Panc1 (cell line): Measurements from ENCODE around the gene RCSD1. TPM values are rescaled to one million over a fixed set of nuclear protein-coding genes. Genes with fewer than 3 reads are reported as not detected.

Experiments used
- ATAC-seq: fragments of 200-7000 bp; cut with Tn5 transposase; 2 replicates; pipeline ENCODE4 v1.9.1; 2020; ENCODE audit warnings: mild to moderate bottlenecking, moderate library complexity
- BruUV-seq: library from RNA; stranded (reverse); fragments of 400-500 nt; replicated peaks from 2 replicates; lab custom pipeline; 2021; lab: Mats Ljungman, UMichigan
- CTCF ChIA-PET: fragments of 300-600 bp; sonication (Branson Sonifier 250); formaldehyde crosslinking; loops from one replicate; lab custom pipeline; 2022; ENCODE audit warnings: antibody characterized with exemption; lab: Charles Lee
- POLR2A ChIA-PET: fragments of 300-600 bp; sonication (Branson Sonifier 250); formaldehyde crosslinking; loops from one replicate; lab custom pipeline; 2022; ENCODE audit warnings: antibody characterized with exemption; lab: Charles Lee
- DNase-seq: peaks from one replicate; pipeline ENCODE4 v3.0.0-alpha.2; 2010; ENCODE audit warnings: low read depth, low spot score
- H3K27ac ChIP-seq: 2 replicates; pipeline ENCODE4 v1.5.1; 2011; ENCODE audit warnings: mild to moderate bottlenecking, low read length, inconsistent platforms
- H3K27me3 ChIP-seq: fragments of 200-500 bp; sonication (Bioruptor generic); 2 replicates; pipeline ENCODE4 v1.6.0; 2014; ENCODE audit warnings: low read length, inconsistent platforms; ENCODE audit not compliant: control insufficient read depth, insufficient read depth
- H3K36me3 ChIP-seq: fragments of 200-500 bp; sonication (Bioruptor generic); 2 replicates; pipeline ENCODE4 v1.5.1; 2014; ENCODE audit warnings: inconsistent platforms, mild to moderate bottlenecking, low read length, moderate library complexity; ENCODE audit not compliant: control insufficient read depth, insufficient read depth
- H3K4me1 ChIP-seq: 2 replicates; pipeline ENCODE4 v1.5.1; 2011; ENCODE audit warnings: inconsistent platforms, mild to moderate bottlenecking, low read length, moderate library complexity; ENCODE audit not compliant: control insufficient read depth, insufficient read depth
- H3K4me3 ChIP-seq, 2 experiments: 2 replicates each; pipeline ENCODE4 v1.5.1; 2011 to 2012; ENCODE audit warnings: low read depth in 2 of 2, low read length in 2 of 2, mild to moderate bottlenecking in 2 of 2, inconsistent platforms in 1 of 2, moderate library complexity in 1 of 2
- H3K9me3 ChIP-seq: fragments of 200-500 bp; sonication (Bioruptor generic); 2 replicates; pipeline ENCODE4 v1.5.1; 2014; ENCODE audit warnings: low read depth, mild to moderate bottlenecking, inconsistent platforms, low read length, moderate library complexity; ENCODE audit not compliant: control insufficient read depth, insufficient read depth
- CTCF ChIP-seq: fragments of 450-650 bp; IDR thresholded peaks from 2 replicates; pipeline ENCODE4 v1.5.1; 2017; ENCODE audit warnings: mild to moderate bottlenecking
- POLR2AphosphoS5 ChIP-seq: IDR thresholded peaks from 2 replicates; pipeline ENCODE4 v1.6.1; 2012; ENCODE audit warnings: mild to moderate bottlenecking, low read depth, low read length, moderate library complexity
- SIN3A ChIP-seq: IDR thresholded peaks from 2 replicates; pipeline ENCODE4 v1.6.1; 2012; ENCODE audit warnings: low read depth, mild to moderate bottlenecking, low read length, moderate library complexity, borderline replicate concordance; ENCODE audit not compliant: insufficient read depth
- TCF7L2 ChIP-seq: IDR thresholded peaks from 2 replicates; pipeline ENCODE4 v1.6.1; 2011; ENCODE audit warnings: mild to moderate bottlenecking, low read depth, low read length, inconsistent platforms
- in situ Hi-C: cut with HindIII; loops from 2 replicates; pipeline ENCODE4 v1.10.0; 2016; ENCODE audit warnings: low sequenced_read_pairs, low pct_unique_long_range_greater_than_20kb
- intact Hi-C: fragments of 100-400 bp; cut with micrococcal nuclease; formaldehyde crosslinking; loops from one replicate; pipeline ENCODE4 v1.10.0; 2022; ENCODE audit not compliant: unreplicated experiment
- total RNA-seq: library from RNA; stranded (reverse); gene quantifications from one replicate; pipeline ENCODE4 v1.2.1, GENCODE V29; 2021; ENCODE audit not compliant: unreplicated experiment
- TF ChIP-seq, protein P1 (sequence below), 2 experiments: IDR thresholded peaks; 2 replicates each; pipeline ENCODE4 v1.6.1; 2011 to 2012; ENCODE audit warnings: low read depth in 2 of 2, control low read depth in 1 of 2, low read length in 1 of 2, mild to moderate bottlenecking in 1 of 2, moderate library complexity in 1 of 2; ENCODE audit not compliant: insufficient read depth in 1 of 2

RCSD1 gene
- total RNA-seq, 1 experiment from 2014 or later = 1.4 TPM

DNA sequence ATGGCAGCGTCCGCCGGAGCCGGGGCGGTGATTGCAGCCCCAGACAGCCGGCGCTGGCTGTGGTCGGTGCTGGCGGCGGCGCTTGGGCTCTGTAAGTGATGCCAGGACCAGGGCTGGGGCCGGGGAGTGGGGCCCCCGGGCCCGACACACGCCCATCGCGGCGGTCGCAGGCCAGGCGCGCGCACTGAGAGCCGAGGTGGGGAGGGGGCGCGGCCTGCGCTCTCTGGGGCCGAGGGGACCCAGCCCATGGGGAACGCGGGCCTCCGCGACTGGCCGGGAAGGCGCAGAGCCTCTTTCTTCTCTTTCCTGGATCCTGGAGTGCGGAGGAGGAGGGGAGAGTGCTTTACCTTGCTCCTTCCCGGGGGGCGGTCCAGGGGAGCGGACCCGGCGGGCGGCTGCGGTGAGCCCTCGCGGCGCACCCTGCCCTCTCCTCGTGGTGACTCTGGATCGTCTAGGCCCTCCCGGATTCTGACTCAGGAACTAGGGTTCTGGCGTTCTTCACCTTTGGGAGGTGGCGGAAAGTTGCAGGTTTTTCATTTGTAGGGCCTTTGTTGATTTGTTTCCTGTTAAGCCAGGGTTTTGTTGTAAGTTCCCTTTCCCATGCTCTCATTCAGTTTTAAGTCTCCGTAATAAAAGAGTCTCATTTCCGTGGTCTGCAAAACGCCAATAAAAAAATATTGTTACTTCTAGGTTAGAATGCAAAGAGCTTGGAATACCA, 92.3 kb downstream of the RCSD1 start:
- CTCF ChIA-PET = no interaction called here
- no TSS peak for BruUV-seq
- H3K27ac ChIP-seq = peak overlapping the region; percentile 80
- in situ Hi-C loops (no loop called here), intact Hi-C loops (loop anchor here (5.0 kb wide), 1 partner anchor 205 kb away; no protein-coding TSS in a partner anchor)
- TF ChIP-seq TCF7L2 (no peak), POLR2AphosphoS5 (no peak), CTCF (no peak), SIN3A (no peak)
- TF ChIP-seq, protein P1, sequence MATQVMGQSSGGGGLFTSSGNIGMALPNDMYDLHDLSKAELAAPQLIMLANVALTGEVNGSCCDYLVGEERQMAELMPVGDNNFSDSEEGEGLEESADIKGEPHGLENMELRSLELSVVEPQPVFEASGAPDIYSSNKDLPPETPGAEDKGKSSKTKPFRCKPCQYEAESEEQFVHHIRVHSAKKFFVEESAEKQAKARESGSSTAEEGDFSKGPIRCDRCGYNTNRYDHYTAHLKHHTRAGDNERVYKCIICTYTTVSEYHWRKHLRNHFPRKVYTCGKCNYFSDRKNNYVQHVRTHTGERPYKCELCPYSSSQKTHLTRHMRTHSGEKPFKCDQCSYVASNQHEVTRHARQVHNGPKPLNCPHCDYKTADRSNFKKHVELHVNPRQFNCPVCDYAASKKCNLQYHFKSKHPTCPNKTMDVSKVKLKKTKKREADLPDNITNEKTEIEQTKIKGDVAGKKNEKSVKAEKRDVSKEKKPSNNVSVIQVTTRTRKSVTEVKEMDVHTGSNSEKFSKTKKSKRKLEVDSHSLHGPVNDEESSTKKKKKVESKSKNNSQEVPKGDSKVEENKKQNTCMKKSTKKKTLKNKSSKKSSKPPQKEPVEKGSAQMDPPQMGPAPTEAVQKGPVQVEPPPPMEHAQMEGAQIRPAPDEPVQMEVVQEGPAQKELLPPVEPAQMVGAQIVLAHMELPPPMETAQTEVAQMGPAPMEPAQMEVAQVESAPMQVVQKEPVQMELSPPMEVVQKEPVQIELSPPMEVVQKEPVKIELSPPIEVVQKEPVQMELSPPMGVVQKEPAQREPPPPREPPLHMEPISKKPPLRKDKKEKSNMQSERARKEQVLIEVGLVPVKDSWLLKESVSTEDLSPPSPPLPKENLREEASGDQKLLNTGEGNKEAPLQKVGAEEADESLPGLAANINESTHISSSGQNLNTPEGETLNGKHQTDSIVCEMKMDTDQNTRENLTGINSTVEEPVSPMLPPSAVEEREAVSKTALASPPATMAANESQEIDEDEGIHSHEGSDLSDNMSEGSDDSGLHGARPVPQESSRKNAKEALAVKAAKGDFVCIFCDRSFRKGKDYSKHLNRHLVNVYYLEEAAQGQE (IDR thresholded peaks at IDR 0.05; ENCODE audit: insufficient read depth in 1 of 2, low read depth in 2 of 2, low read length in 1 of 2) = no peak
- no peaks in the 10 kb centered on the region for H3K9me3 ChIP-seq
- DNase-seq (no peak), ATAC-seq (peak; percentile 75)
- POLR2A ChIA-PET = no interaction called here
- peak overlapping the region; percentile 61 to 82 for H3K4me3 ChIP-seq
- no peaks in the 10 kb centered on the region for H3K36me3 ChIP-seq
- H3K4me1 ChIP-seq = peaks cover 11% of the 10 kb centered on the region
- H3K27me3 ChIP-seq = no peaks in the 10 kb centered on the region

DNA sequence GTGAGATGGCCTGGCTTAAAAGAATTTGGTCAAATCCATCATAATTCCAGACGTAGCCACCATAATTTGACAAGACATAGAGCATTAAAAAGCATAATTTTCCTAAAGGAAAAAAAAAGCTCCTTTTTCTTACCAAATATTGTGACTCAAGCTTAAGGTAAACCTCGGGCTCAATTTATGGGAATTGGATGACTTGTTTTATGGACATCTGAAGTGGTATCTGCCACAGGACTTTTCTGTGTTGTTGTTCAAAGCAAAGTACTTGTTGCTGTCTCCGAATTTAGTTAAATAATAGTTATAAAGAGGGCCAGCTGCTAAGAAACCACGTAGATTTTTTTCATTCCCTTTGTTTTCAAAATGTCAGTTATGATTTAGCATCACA, 92.8 kb downstream of the RCSD1 start:
- peak overlapping the region; percentile 61 to 82 for H3K4me3 ChIP-seq
- in situ Hi-C loops = no loop called here
- no peaks in the 10 kb centered on the region for H3K36me3 ChIP-seq
- BruUV-seq = no TSS peak
- no peaks in the 10 kb centered on the region for H3K9me3 ChIP-seq
- peaks cover 10% of the 10 kb centered on the region for H3K4me1 ChIP-seq
- H3K27me3 ChIP-seq = no peaks in the 10 kb centered on the region
- TF ChIP-seq TCF7L2 = no peak
- TF ChIP-seq POLR2AphosphoS5 = no peak
- TF ChIP-seq CTCF = no peak
- TF ChIP-seq, protein P1 (IDR thresholded peaks at IDR 0.05; ENCODE audit: insufficient read depth in 1 of 2, low read depth in 2 of 2, low read length in 1 of 2) = no peak
- no peak for TF ChIP-seq SIN3A
- no peak for DNase-seq
- ChIA-PET CTCF (no interaction called here), POLR2A (no interaction called here)
- peak overlapping the region; percentile 80 for H3K27ac ChIP-seq
- intact Hi-C loops = loop anchor here (5.0 kb wide), 1 partner anchor 204 kb away; no protein-coding TSS in a partner anchor
- ATAC-seq = no peak
